ENCODE results near the gene THADA.

The THADA gene

GRCh38 chr2:43246641-43247040 lies 349.2 kb downstream of the THADA start:
- DNase-seq (ENCODE audit: low read depth) = no peak

- no peak for DNase-seq (ENCODE audit: low read depth)
Observed at GRCh38 chr2:43241558-43241957, 354.3 kb downstream of the THADA start.

GRCh38 chr2:43240766-43241150 lies 355.1 kb downstream of the THADA start:
- DNase-seq (ENCODE audit: low read depth) = no peak

- DNase-seq (ENCODE audit: low read depth) = no peak
Observed at GRCh38 chr2:43239981-43240765, 355.7 kb downstream of the THADA start.

- no peak for DNase-seq (ENCODE audit: low read depth)
Observed at GRCh38 chr2:43238813-43239212, 357.0 kb downstream of the THADA start.

GRCh38 chr2:43238176-43238575 lies 357.7 kb downstream of the THADA start:
- DNase-seq (ENCODE audit: low read depth) = no peak

- DNase-seq (ENCODE audit: low read depth) = no peak
Observed at GRCh38 chr2:43233218-43234212, 362.3 kb downstream of the THADA start.

GRCh38 chr2:43230951-43231827 lies 364.6 kb downstream of the THADA start:
- no peak for DNase-seq (ENCODE audit: low read depth)

- no peak for DNase-seq (ENCODE audit: low read depth)
Observed at GRCh38 chr2:43230351-43230885, 365.4 kb downstream of the THADA start.

- no peak for DNase-seq (ENCODE audit: low read depth)
Observed at GRCh38 chr2:43228756-43229659, 366.8 kb downstream of the THADA start.

- no peak for DNase-seq (ENCODE audit: low read depth)
Observed at GRCh38 chr2:43228321-43228751, 367.5 kb downstream of the THADA start.

- no peak for DNase-seq (ENCODE audit: low read depth)
Observed at GRCh38 chr2:43227830-43228281, 368.0 kb downstream of the THADA start.

- peak; percentile 37 for DNase-seq (ENCODE audit: low read depth)
Observed at GRCh38 chr2:43226955-43227829, 368.6 kb downstream of the THADA start.

- peak; percentile 93 for DNase-seq (ENCODE audit: low read depth)
Observed at GRCh38 chr2:43226558-43226954, 369.3 kb downstream of the THADA start, which contains the start of gene ZFP36L2. TSS of gene ZFP36L2 (minus strand) at chr2:43226606. CDS start at chr2:43226315, 291 bp downstream.

- DNase-seq (ENCODE audit: low read depth) = peak; percentile 37
Observed at GRCh38 chr2:43225788-43226557, 369.9 kb downstream of the THADA start.

GRCh38 chr2:43225093-43225787 lies 370.6 kb downstream of the THADA start:
- peak; percentile 48 for DNase-seq (ENCODE audit: low read depth)

- DNase-seq (ENCODE audit: low read depth) = peak; percentile 20
Observed at GRCh38 chr2:43224571-43225092, 371.2 kb downstream of the THADA start.

All from stimulated activated CD8-positive, alpha-beta memory T cell treated with anti-CD3 and anti-CD28 coated beads, Interleukin-12 subunit alpha, Interleukin-12 subunit beta, amount 100 ng/mL, for 1 hour (primary cell).